Tibial nerve (tissue), 4 donors: ENCODE data around the gene PRKAG2.

Experiments
- CTCF ChIP-seq, 5 experiments: fragments of 200-600 bp in 3 of 5; fragments of 450-650 bp in 2 of 5; sonication (generic) in 3 of 5; IDR thresholded peaks; one replicate each; pipeline ENCODE4 v1.5.1; 2016 to 2019; ENCODE audit warnings: antibody characterized with exemption in 5 of 5, mild to moderate bottlenecking in 3 of 5, moderate library complexity in 2 of 5
- EP300 ChIP-seq, 2 donors: sonication (generic); formaldehyde crosslinking; IDR thresholded peaks; one replicate each; pipeline ENCODE4 v1.6.1; 2017; ENCODE audit warnings: antibody characterized with exemption in 2 of 2, mild to moderate bottlenecking in 1 of 2
- POLR2A ChIP-seq, 2 donors: fragments of 450-650 bp; IDR thresholded peaks; one replicate each; pipeline ENCODE4 v1.6.1; 2017; ENCODE audit warnings: antibody characterized with exemption in 2 of 2, mild to moderate bottlenecking in 2 of 2, moderate library complexity in 2 of 2

- TF ChIP-seq POLR2A (IDR thresholded peaks at IDR 0.05) (no peak), EP300 (IDR thresholded peaks at IDR 0.05) (no peak), CTCF (IDR thresholded peaks at IDR 0.05) (no peak)
Measured at GRCh38 chr7:151796871-151797537, 79.9 kb downstream of the PRKAG2 start.
